Eye (tissue), 1 donor: ENCODE data around the gene CHMP4B.

Source experiments
- DNase-seq: peaks from one replicate; pipeline ENCODE4 v3.0.0-alpha.2; 2015

CHMP4B gene

GRCh38 chr20:33841436-33841799 lies 30.3 kb downstream of the CHMP4B start:
- no peak for DNase-seq

DNA sequence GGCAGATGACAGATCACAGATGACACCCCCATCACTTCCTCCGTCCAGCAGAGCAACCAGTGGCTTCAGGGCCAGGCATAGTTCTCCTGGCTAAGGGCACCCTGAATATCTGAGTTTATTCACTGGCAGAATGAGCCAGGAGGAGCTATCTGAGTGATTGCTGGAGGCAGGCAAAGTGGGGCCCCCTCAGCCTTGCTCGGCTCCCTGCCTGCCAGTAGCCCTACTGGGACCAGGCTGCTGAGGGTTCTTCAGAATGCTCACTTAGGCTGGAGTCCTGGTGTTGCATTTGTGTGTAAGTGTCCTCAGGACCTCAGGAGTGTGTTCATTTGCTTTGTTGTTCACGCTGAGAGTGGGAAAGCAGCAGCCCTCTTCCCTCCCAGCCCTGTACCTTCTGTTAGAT lies 31.2 kb downstream of the CHMP4B start:
- no peak for DNase-seq

- DNase-seq: no peak
Measured at GRCh38 chr20:33843050-33843449, 31.9 kb downstream of the CHMP4B start.

DNA sequence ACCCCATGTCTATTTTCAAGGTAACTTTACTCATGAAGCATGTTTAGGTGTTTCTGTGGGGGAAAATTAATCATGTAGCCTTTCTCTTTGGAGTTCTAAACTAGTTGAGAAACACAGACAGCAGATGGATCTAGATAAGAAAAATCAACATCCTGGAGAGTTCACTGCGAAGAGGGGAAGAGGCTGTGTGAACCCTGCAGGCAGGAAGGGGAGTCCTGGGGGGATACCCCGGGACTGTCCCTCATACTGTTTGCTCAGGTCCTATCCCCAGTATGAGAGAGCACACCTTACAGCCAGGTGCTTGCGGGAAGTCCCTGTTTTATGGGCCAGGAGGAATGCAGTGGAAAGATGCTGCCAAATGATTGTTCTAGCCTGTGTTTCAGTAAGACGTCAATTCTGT lies 32.7 kb downstream of the CHMP4B start:
- DNase-seq: no peak

GRCh38 chr20:33846291-33846935 lies 35.3 kb downstream of the CHMP4B start:
- no peak for DNase-seq

DNA sequence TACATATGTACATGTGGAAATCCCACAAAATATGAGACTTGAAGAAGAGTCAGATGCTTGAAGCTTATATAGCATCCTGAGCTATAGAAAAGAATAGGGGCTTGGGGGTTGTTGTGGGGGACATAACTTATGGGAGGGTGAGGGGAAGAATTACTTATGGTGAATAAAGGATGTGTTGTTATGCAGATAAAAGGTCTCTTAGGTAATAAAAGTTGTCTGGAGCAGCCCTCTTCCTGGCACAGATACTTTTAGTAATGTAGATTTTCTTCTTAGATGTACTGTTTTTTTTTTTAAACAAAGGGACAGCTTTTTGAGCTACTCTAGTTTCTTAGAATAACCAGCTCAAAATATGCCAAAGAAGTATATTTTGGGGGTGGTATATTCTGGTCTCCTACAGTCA lies 35.9 kb downstream of the CHMP4B start:
- DNase-seq: no peak

- no peak for DNase-seq
Measured at GRCh38 chr20:33848391-33848790, 37.2 kb downstream of the CHMP4B start.

- no peak for DNase-seq
Measured at GRCh38 chr20:33850159-33850558, 39.0 kb downstream of the CHMP4B start.

DNA sequence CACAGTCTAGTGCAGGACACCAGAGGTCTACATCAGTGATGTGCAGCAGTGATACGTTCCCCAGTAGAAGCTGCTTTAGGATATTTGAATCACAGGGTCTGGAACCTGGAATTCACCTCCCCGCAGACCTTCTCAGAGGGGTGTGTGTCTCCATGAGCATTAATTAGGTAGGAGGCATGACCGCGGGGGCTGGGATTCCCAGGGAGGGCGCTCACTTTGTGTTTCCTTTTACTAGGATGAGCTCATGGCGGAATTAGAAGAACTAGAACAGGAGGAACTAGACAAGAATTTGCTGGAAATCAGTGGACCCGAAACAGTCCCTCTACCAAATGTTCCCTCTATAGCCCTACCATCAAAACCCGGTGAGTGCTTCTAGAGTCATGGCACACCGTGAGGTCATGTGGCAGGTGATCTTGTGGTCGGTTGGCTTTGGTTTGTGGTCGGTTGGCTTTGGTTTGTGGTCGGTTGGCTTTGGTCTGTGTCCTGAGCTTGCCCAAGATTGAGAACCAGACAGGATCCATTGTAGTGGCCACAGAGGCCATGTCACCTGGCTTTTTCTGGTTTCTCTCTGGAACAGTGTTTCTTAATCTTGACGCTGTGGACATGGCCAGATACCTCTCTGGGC lies 40.8 kb downstream of the CHMP4B start:
- no peak for DNase-seq

GRCh38 chr20:33852626-33853506 lies 41.7 kb downstream of the CHMP4B start:
- DNase-seq: no peak

DNA sequence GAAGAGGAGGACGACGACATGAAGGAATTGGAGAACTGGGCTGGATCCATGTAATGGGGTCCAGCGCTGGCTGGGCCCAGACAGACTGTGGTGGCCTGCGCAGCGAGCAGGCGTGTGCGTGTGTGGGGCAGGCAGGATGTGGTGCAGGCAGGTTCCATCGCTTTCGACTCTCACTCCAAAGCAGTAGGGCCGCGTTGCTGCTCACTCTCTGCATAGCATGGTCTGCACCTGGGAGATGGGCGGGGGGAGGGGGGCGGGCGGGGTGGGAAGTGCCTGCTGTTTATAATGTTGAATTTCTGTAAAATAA lies 42.3 kb downstream of the CHMP4B start:
- DNase-seq: no peak

- no peak for DNase-seq
Measured at GRCh38 chr20:33857722-33858563, 46.8 kb downstream of the CHMP4B start.

GRCh38 chr20:33858666-33859065 lies 47.5 kb downstream of the CHMP4B start:
- DNase-seq: no peak

DNA sequence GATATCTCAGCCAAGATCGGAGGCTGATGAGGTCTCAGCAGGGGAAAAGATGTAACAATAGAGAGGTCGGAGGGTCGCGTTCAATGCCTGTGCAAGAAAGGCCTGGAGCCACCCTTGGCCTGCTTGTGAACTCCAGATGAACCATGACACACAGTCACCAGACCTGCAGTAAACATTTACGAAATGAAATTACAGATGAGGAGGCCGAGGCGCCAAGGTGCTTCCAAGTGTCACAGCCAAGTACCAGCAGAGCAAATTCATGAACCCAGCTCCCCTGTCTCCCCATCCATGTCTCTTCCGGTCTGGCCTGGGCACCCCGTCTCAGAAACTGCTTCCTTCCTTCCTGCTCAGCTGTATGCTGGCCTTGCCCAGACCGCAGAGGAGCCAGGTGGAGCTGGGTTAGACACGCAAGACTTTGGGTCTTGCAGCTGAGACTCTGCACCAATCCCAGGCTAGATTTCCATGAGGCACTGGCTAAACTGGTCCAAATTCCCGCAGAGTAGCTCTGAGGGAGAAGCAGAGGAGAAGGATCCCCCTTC lies 48.1 kb downstream of the CHMP4B start:
- peak; percentile 69 for DNase-seq

DNA sequence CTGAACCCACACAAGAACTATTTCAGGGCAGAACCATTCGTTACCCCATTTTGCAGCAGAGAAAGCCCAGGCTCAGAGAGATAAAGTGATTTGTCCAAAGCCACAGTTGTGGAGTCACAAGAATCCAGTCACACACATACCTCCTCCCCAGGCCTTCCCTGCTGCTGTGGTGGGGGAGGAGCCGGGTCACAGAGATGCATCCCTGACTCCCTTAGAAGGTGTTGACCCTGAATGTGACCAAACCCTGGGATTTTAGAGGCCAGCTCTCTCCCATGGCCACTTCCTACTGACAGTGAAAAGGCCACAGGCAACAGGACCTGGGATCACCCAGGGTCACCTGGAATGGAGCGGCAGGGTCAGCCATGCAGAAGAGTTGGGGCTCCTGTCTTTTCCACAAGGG lies 48.6 kb downstream of the CHMP4B start:
- DNase-seq: no peak

DNA sequence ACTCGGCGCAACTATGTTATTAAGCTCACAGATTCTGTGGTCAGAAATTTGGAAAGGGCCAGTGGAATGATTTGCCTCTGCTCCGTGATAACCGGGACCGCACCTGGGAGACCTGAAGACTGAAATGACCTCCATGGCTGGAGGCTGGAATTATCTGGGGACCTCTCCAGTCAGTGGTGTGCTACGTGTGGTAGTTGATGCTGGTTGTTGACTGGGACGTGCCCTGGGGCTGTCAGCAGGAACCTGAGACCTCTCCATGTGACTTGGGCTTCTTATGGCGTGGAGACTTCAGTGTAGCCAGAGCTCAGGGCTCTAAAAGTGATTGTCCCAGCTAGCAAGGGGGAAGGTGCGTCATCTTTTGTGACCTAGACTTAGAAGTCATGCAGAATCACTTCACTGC lies 50.3 kb downstream of the CHMP4B start:
- DNase-seq: no peak

GRCh38 chr20:33862709-33863403 lies 51.7 kb downstream of the CHMP4B start:
- peak; percentile 87 for DNase-seq

DNA sequence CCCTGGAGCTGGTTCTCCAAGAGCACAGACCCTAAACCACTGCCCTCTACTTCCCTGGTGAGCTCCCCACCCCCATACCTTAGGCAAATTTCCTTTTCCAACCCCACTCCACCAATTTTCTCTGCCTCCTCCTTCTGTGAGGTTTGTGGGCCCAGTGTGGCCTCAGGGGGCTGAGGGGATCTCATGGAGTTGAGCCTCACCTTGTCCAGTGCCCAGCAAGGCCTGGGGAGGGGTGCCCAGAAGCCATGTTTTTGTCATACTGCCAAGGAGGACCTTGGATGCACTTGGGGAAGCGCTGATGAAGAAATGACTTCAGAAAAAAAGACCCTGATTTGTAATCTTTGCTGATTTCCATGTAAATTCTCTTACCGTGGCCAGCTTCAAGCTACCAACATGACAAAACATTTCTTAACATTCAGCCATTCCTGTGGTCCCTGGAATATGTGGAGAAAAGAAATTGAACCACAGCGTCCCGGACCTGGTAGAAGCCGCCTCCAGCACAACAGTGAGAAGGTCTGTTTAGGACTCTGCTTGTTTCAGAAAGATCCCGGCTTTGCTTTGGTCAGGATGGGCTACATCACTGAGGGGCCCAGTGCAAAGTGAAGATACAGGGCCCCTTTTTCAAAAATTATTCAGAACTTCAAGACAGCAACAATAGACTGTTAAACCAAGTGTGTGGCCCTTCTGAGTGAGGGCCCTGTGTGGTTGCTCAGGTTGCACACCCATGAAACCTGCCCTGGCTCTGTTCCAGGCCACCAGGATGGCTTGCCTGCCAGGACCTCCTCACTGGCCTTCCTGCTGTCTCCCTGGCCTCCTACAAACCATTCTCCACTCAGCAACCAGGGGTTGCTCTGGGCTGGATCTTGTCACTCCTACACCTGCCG lies 52.5 kb downstream of the CHMP4B start:
- no peak for DNase-seq

DNA sequence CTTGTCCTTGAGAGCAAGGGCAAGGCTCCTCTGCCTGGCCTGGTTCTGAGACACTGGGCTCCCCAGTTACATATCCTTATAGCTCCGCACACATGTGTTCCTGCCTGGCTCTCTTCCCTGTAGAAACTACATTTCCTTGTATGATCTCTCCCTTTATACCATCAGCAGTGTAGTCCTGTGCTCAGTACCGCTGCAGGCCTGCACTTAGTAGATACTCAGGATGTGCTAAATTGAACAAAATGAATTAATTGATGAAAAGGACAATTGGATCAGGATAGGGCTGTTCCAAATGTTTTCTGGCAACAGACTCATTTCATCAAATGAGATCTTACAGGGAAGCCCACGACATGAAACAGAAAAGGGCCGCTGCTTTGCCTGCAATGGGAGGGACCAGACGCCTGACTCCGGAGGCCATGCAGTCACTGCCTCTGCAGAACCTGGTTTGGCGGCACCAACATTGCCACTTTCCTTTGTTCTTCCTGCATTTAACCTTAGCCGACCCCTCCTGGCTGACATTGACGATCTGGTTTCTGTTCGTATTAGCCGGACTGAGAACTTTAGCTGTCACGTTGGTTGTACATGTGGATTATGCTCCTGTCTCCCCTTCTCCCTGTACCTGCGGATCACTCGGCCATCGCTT lies 53.3 kb downstream of the CHMP4B start:
- DNase-seq: no peak

DNA sequence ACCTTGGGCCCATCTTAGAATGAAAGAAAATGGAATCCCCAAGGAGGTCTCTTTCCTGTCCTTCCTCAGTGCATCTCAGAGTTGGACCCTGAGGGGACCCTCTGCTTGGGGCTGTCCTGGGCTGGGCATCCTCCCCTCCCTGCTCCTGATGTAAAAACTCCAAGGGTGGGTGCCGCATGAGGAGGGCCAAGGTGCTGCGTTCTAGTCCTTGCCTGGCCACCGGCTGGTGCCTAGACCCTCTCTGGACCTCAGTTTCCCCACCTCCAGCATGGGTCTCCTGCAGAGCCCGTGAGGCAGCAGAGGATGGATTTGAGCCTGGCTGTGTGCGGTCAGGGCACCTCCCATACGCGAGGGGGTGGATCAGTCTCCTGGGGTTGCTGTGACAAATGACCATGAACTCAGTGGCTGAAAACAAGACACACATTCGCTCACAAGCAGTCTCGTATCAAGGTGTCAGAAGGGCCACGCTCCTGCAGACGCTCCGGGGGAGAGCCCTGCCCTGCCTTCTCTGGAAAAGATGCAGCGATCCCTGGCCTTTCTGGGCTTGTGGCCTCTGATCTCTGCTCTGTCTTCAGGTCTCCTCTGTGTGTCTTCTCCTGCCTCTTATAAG lies 54.7 kb downstream of the CHMP4B start:
- no peak for DNase-seq
